Measurements from ENCODE around the gene FHIT. TPM values are rescaled to one million over a fixed set of nuclear protein-coding genes. Genes with fewer than 3 reads are reported as not detected.

The FHIT gene
- total RNA-seq, 2 experiments from 2014 or later: 7.6 to 7.9 TPM

DNA sequence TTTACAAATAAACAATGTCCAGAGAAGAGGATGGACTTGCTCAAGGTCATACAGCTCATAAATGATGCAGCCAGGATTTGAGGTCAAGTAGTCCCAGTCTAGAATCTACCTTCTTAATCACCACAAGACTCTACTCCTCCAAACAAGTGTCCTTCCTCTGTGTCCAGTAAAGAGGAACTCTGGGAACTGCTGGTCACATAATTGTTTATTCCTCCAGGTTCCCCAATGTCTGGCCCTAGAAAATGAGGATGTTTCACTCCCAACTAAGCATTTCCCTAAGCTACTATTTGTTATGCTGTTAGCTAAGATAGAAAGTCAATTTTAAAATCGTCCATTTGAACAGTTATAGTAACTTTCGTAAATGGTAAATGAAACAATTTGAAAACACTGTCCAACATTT is 192.4 kb downstream of the FHIT start:
- ChIA-PET CTCF (no interaction called here), POLR2A (no interaction called here)
- H3K4me1 Mint-ChIP-seq (ENCODE audit: low read depth): no peaks in the 10 kb centered on the region
- H3K27ac Mint-ChIP-seq: no peak overlapping the region
- DNase-seq: no peak
- TF ChIP-seq, protein P1, sequence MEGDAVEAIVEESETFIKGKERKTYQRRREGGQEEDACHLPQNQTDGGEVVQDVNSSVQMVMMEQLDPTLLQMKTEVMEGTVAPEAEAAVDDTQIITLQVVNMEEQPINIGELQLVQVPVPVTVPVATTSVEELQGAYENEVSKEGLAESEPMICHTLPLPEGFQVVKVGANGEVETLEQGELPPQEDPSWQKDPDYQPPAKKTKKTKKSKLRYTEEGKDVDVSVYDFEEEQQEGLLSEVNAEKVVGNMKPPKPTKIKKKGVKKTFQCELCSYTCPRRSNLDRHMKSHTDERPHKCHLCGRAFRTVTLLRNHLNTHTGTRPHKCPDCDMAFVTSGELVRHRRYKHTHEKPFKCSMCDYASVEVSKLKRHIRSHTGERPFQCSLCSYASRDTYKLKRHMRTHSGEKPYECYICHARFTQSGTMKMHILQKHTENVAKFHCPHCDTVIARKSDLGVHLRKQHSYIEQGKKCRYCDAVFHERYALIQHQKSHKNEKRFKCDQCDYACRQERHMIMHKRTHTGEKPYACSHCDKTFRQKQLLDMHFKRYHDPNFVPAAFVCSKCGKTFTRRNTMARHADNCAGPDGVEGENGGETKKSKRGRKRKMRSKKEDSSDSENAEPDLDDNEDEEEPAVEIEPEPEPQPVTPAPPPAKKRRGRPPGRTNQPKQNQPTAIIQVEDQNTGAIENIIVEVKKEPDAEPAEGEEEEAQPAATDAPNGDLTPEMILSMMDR (IDR thresholded peaks at IDR 0.05): no peak
- intact Hi-C loops (cut with micrococcal nuclease): no loop called here
- no peaks in the 10 kb centered on the region for H3K9me3 Mint-ChIP-seq
- no peak for ATAC-seq
- H3K27me3 Mint-ChIP-seq: no peaks in the 10 kb centered on the region
- H3K36me3 Mint-ChIP-seq (ENCODE audit: low read depth): no peaks in the 10 kb centered on the region
- H3K4me3 Mint-ChIP-seq: no peak overlapping the region

DNA sequence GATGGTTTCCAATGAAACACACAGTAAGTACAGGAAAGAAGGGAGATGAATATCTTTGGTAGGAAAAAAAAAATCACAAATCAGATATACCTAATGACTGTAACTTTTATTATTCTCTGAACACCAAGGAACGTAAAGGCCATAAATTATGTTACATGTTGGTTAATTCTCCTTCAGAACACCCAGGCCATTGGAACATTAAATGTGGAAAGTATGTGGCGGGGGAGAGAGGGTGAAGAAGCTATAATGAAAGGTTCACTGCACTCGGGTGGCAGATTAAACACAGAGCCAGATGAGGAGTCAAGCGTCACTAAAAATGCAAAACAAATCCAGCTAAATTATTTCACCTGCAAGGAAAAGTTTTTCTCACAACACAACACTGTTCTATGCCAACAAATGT is 193.8 kb downstream of the FHIT start:
- no peaks in the 10 kb centered on the region for H3K4me1 Mint-ChIP-seq (ENCODE audit: low read depth)
- CTCF ChIA-PET: interaction anchor here (1.4 kb wide), 1 partner anchor 324 kb away, joined by 3 read pairs; no protein-coding TSS in a partner anchor
- ATAC-seq: no peak

DNA sequence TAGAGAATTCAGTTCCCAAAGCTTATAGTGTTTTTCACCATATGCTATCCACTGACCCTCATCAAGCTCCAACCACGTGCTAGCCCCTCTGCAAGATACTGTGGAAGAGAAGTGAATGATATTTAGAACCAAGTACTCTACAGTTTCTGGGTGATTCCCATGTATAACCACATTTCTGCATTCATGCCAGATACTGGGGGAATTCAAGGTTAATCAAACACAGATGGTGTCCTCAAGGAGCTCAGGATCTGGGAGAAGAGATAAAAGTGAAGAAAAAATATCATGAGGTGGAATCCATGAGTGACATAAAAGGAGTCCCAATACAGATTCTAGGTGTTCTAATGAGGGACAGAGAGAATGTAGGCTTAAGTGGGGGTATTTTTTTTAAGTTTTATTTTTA is 195.8 kb downstream of the FHIT start:
- POLR2A ChIA-PET: no interaction called here
- DNase-seq: no peak
- no peak overlapping the region for H3K4me3 Mint-ChIP-seq
- H3K4me1 Mint-ChIP-seq (ENCODE audit: low read depth): no peaks in the 10 kb centered on the region
- TF ChIP-seq, protein P1 (IDR thresholded peaks at IDR 0.05): no peak
- no peaks in the 10 kb centered on the region for H3K36me3 Mint-ChIP-seq (ENCODE audit: low read depth)
- H3K9me3 Mint-ChIP-seq: no peaks in the 10 kb centered on the region
- H3K27me3 Mint-ChIP-seq: no peaks in the 10 kb centered on the region
- intact Hi-C loops (cut with micrococcal nuclease): no loop called here
- CTCF ChIA-PET: no interaction called here
- H3K27ac Mint-ChIP-seq: no peak overlapping the region
- no peak for ATAC-seq

More for the DNA sequence above, 193.8 kb downstream of the FHIT start:
- TF ChIP-seq, protein P1 (IDR thresholded peaks at IDR 0.05): no peak
- POLR2A ChIA-PET: no interaction called here
- Mint-ChIP-seq H3K27me3 (no peaks in the 10 kb centered on the region), H3K27ac (no peak overlapping the region), H3K36me3 (ENCODE audit: low read depth) (no peaks in the 10 kb centered on the region), H3K9me3 (no peaks in the 10 kb centered on the region), H3K4me3 (no peak overlapping the region)
- DNase-seq: no peak
- intact Hi-C loops (cut with micrococcal nuclease): no loop called here

DNA sequence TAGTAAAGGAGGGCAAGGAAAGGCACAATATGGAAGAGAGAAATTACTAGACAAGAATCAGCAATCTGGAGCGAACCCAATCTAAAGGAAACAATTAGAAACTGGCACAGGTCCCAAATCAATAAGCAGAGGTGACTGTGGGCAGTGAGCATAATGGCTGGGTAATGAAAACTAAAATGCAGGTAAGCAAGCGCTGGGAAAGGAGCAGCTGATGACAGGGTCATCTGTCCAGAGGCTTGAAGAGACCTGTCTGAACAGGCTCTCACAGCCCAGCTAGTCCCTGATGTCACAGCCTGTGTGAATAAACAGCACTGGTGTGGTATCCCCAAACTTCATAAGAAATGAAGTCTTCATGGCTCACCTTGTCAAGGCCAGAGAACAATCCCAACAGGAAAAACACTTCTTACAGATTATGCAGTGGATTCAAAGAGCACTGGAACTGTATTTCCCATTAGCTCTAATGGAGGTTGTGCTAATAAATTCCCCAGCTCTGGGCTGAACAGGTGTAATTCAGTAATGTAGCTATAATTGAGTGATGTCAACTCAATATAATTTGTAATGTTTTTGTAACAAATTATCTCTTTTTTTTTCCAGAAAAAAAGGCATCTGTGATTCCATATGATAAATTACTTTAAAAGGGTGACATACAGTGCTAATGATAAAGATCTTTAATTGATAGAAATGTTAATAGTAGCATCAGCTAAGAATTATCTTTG is 197.3 kb downstream of the FHIT start:
- Mint-ChIP-seq H3K27me3 (no peaks in the 10 kb centered on the region), H3K4me3 (no peak overlapping the region), H3K27ac (no peak overlapping the region), H3K4me1 (ENCODE audit: low read depth) (no peaks in the 10 kb centered on the region), H3K36me3 (ENCODE audit: low read depth) (no peaks in the 10 kb centered on the region), H3K9me3 (no peaks in the 10 kb centered on the region)
- ATAC-seq: no peak
- CTCF ChIA-PET: no interaction called here
- no peak for DNase-seq
- TF ChIP-seq, protein P1 (IDR thresholded peaks at IDR 0.05): no peak
- intact Hi-C loops (cut with micrococcal nuclease): no loop called here
- POLR2A ChIA-PET: no interaction called here

DNA sequence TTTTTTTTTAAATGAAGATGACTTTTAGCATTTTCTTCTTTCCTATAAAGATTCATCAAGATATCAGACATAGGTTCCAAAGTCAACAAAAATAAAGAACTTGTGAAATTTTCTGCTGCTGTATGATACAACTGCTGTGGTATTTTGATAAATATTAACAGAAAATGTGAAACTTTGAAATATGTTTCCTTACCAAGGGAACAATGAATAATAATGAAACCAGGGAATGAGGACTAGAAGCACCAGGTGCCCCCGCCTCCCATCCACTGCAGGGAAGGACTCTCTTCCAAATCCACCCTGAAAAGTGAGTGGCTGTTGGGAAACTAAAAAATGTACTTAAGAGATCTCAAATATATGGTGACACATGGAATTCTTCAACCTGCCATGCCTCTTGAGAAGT is 198.4 kb downstream of the FHIT start:
- ATAC-seq: no peak
- Mint-ChIP-seq H3K9me3 (no peaks in the 10 kb centered on the region), H3K4me3 (no peak overlapping the region), H3K27me3 (no peaks in the 10 kb centered on the region), H3K27ac (no peak overlapping the region), H3K4me1 (ENCODE audit: low read depth) (no peaks in the 10 kb centered on the region), H3K36me3 (ENCODE audit: low read depth) (no peaks in the 10 kb centered on the region)
- ChIA-PET CTCF (no interaction called here), POLR2A (no interaction called here)
- no peak for DNase-seq
- TF ChIP-seq, protein P1 (IDR thresholded peaks at IDR 0.05): no peak
- intact Hi-C loops (cut with micrococcal nuclease): no loop called here

All from activated CD8-positive, alpha-beta T cell treated with anti-CD3 and anti-CD28 coated beads for 36 hours (primary cell).